ENCODE measurements around the gene TBC1D16.

TBC1D16 gene

GRCh38 chr17:79907850-79908249, 127.8 kb downstream of the TBC1D16 start:
- no peak overlapping the region for H3K4me3 ChIP-seq (ENCODE audit: low read length, poor library complexity, severe bottlenecking)
- no peak overlapping the region for H3K4me2 ChIP-seq (ENCODE audit: low read depth, low read length, poor library complexity, severe bottlenecking)
- H3K4me1 ChIP-seq (ENCODE audit: insufficient read depth, low read length, poor library complexity, severe bottlenecking): peaks cover 4% of the 10 kb centered on the region
- no peak overlapping the region for H3K9ac ChIP-seq (ENCODE audit: low read depth, low read length, poor library complexity, severe bottlenecking)
- no peak overlapping the region for H2AFZ ChIP-seq (ENCODE audit: low read length)
- H3K9me2 ChIP-seq (replicated peaks; ENCODE audit: low read depth, low read length): no peaks in the 10 kb centered on the region
- H3F3A ChIP-seq (ENCODE audit: low read depth): no peaks in the 10 kb centered on the region
- no peaks in the 10 kb centered on the region for H3K9me3 ChIP-seq (ENCODE audit: insufficient read depth, low read depth, low read length)
- TF ChIP-seq CTCF (conservative IDR thresholded peaks at IDR 0.05; ENCODE audit: low read length): no peak
- no peak for TF ChIP-seq EZH2phosphoT487 (IDR thresholded peaks at IDR 0.05; ENCODE audit: borderline replicate concordance)
- no peaks in the 10 kb centered on the region for H3K36me3 ChIP-seq (ENCODE audit: insufficient read depth, low read length)
- no peaks in the 10 kb centered on the region for H3K27me3 ChIP-seq (ENCODE audit: insufficient read depth, low read length, poor library complexity, severe bottlenecking)
- H3K79me2 ChIP-seq (ENCODE audit: insufficient read depth, low read length): no peaks in the 10 kb centered on the region
- H4K20me1 ChIP-seq (ENCODE audit: insufficient read depth, low read length, poor library complexity, severe bottlenecking): no peaks in the 10 kb centered on the region

- no peak overlapping the region for H3K4me3 ChIP-seq (ENCODE audit: low read length, poor library complexity, severe bottlenecking)
Observed at GRCh38 chr17:79907217-79907715, 128.4 kb downstream of the TBC1D16 start.

GRCh38 chr17:79905832-79906231, 129.8 kb downstream of the TBC1D16 start:
- TF ChIP-seq CTCF (conservative IDR thresholded peaks at IDR 0.05; ENCODE audit: low read length) (peak; percentile 62), EZH2phosphoT487 (IDR thresholded peaks at IDR 0.05; ENCODE audit: borderline replicate concordance) (no peak)
- no peak overlapping the region for H3K4me2 ChIP-seq (ENCODE audit: low read depth, low read length, poor library complexity, severe bottlenecking)
- no peak overlapping the region for H3K9ac ChIP-seq (ENCODE audit: low read depth, low read length, poor library complexity, severe bottlenecking)
- no peaks in the 10 kb centered on the region for H3K36me3 ChIP-seq (ENCODE audit: insufficient read depth, low read length)
- H3F3A ChIP-seq (ENCODE audit: low read depth): no peaks in the 10 kb centered on the region
- no peaks in the 10 kb centered on the region for H3K9me2 ChIP-seq (replicated peaks; ENCODE audit: low read depth, low read length)
- no peaks in the 10 kb centered on the region for H3K79me2 ChIP-seq (ENCODE audit: insufficient read depth, low read length)
- no peak overlapping the region for H3K4me3 ChIP-seq (ENCODE audit: low read length, poor library complexity, severe bottlenecking)
- H2AFZ ChIP-seq (ENCODE audit: low read length): no peak overlapping the region
- no peaks in the 10 kb centered on the region for H4K20me1 ChIP-seq (ENCODE audit: insufficient read depth, low read length, poor library complexity, severe bottlenecking)
- H3K27me3 ChIP-seq (ENCODE audit: insufficient read depth, low read length, poor library complexity, severe bottlenecking): no peaks in the 10 kb centered on the region
- peaks cover 4% of the 10 kb centered on the region for H3K4me1 ChIP-seq (ENCODE audit: insufficient read depth, low read length, poor library complexity, severe bottlenecking)
- no peaks in the 10 kb centered on the region for H3K9me3 ChIP-seq (ENCODE audit: insufficient read depth, low read depth, low read length)

More at GRCh38 chr17:79907217-79907715, 128.4 kb downstream of the TBC1D16 start:
- Histone ChIP-seq H3K79me2 (ENCODE audit: insufficient read depth, low read length) (no peaks in the 10 kb centered on the region), H3K36me3 (ENCODE audit: insufficient read depth, low read length) (no peaks in the 10 kb centered on the region), H3F3A (ENCODE audit: low read depth) (no peaks in the 10 kb centered on the region), H3K9me2 (replicated peaks; ENCODE audit: low read depth, low read length) (no peaks in the 10 kb centered on the region), H2AFZ (ENCODE audit: low read length) (no peak overlapping the region), H3K9me3 (ENCODE audit: insufficient read depth, low read depth, low read length) (no peaks in the 10 kb centered on the region), H4K20me1 (ENCODE audit: insufficient read depth, low read length, poor library complexity, severe bottlenecking) (no peaks in the 10 kb centered on the region), H3K4me1 (ENCODE audit: insufficient read depth, low read length, poor library complexity, severe bottlenecking) (peaks cover 4% of the 10 kb centered on the region), H3K4me2 (ENCODE audit: low read depth, low read length, poor library complexity, severe bottlenecking) (no peak overlapping the region), H3K9ac (ENCODE audit: low read depth, low read length, poor library complexity, severe bottlenecking) (no peak overlapping the region), H3K27me3 (ENCODE audit: insufficient read depth, low read length, poor library complexity, severe bottlenecking) (no peaks in the 10 kb centered on the region)
- TF ChIP-seq EZH2phosphoT487 (IDR thresholded peaks at IDR 0.05; ENCODE audit: borderline replicate concordance): no peak
- TF ChIP-seq CTCF (conservative IDR thresholded peaks at IDR 0.05; ENCODE audit: low read length): no peak

Data from Loucy (cell line).